GM18520 (cell line): ENCODE results near the gene UBE2L5.

ENCODE experiments used
- ATAC-seq: cut with Tn5 transposase; IDR thresholded peaks from one replicate; pipeline ENCODE4 v1.9.1; 2021; ENCODE audit not compliant: unreplicated experiment

UBE2L5 gene

DNA sequence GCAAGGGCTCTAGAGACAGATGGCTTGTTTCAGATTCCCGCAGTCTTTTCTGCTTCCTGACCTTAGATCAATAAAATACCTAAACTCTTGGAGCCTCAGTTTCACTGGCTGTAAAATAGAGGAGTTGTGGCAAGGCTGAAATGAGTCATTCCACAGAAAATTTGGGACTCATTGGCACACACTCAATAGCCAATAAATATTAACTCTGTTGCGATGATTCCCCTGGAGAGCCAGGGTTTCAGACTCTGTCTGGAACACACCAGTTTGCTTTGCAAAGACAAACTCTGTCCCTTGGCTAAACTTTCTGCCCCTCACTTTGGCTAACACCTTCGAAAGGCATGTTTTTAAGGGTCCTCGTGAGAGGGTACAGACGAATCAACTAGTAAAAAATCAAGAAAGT, 18.1 kb upstream of the UBE2L5 start:
- no peak for ATAC-seq

DNA sequence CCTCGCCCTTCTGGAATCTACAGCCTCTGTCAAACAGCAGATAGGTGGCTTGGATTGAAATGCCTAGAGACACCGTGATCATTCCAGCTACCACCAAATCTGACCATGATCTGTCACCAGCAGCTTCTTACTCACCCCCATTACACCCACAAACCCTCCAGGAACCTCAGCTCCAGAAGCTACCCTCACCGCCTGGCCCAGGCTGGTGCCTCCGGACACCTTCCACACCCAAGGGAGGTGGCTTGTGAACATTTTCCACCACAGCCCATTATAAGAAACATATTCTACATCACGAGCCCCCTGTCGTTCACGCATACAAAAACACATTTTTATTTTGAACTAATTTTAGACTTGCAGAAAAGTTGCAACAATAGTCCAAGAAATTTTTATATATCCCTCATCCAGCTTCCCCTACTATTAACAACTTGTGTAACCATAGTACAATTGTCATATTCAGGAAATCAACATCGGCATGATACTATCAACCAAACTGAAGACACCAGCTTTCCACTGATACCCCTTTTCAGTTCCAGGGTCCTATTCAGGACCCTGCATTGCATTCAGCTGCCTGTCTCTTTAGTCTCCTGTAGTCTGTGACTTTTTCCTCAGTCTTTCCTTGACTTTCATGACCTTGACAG, 15.4 kb upstream of the UBE2L5 start:
- ATAC-seq: no peak

DNA sequence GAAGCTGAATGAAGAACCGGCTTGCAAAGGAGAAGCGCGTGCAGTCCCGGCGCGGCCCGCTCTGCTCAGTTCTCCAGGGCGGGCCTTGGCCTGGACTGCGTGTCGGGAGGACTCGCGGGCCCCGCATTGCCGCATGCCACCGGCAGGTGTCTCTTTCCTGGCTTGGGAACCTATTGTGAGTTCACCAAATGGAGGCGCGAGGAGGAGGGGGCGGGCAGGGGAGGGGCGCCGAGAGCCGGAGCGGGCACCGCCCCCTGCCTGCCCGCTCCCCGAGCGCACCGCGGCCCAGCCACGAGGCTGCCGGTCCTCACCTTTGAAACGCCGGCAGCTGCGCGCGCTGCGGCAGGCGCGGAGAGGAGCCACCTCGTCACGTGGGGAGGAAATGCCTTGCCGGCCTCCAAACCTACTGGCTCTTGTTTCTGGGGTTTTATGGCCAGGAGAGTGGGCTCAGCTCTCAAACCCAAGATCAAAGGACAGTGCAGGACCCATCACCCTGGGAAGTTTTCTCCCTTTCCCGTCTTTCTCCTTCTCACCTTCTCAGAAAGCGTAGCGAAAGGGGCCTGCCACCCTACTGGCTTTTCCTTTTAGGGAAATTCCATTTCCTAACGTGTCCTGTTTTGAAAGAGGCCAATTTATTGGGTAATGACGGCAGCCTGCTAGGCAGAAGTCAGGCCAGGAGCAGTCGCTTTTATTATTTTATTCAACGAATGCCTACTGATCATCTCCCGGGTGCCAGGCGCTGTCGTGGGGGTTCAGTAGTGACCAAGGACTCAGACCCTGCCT, 13.8 kb upstream of the UBE2L5 start:
- peak; percentile 92 for ATAC-seq

DNA sequence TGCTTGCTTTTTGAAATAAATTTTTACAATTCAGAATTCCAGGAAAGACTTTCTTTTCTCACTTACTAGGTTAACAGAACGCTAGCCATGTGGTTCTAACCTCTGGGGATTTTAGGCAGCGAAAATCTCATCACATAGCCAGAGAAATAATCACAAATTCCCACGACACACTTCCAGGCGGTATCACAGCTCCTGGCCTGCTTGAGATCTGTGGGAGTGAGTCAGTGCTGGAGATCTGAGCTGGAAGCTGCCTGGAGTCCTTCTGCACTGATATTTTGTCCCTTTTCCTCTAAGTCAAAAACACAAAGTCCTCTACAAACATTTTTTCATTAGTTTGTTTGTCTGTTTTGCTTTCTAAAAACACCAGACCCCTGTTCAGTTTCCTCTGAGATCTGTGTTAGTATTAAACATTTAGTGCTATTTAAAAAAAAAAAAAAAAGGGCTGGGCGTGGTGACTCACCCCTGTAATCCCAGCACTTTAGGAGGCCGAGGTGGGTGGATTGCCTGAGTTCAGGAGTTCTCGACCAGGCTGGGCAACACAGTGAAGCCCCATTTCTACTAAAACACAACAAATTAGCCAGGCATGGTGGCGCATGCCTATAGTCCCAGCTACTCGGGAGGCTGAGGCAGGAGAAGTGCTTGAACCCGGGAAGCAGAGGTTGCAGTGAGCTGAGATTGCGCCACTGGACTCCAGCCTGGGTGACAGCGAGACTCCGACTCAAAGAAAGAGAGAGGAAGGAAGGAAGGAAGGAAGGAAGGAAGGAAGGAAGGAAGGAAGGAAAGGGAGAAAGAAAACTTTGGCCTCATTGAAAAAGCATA, 12.2 kb upstream of the UBE2L5 start:
- ATAC-seq: no peak

DNA sequence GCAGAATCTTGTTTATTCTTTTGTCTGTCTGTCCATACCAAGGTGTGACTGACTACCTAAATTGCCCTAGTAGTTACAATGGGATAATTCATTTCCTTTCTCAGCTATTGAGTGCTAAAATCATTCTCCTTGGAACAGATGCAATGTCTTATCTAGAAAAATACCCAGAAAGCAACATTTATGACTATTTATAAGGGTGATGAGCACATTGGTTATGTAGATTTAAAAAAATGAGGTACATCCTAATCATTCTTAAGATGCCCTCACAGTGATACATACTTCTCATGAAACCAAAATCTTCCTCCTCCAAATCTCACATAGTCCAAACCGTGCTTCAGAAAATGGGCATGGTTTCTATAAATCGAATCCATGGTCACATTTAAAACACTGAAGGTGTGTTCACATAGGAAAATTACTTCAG, 11.6 kb upstream of the UBE2L5 start:
- ATAC-seq: no peak

DNA sequence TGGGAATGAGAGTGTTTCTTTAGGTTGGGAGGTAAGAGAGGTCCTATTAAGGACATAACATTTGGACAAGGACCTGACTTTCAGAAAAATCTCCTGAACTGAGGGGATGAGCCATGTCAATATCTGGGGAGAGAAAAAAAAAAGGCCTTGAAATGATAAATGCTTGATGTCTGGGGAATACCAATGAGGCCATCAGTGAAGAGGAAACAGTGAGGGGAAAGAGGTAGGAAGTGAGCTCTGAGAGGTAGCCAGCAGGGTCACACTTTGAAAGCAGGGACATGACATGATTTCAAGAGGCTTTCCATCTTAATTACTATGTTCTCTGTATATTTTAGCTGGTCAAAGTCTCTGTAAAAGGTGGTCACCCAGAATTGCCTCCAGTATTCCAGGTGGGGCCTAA, 9.9 kb upstream of the UBE2L5 start:
- ATAC-seq: no peak

DNA sequence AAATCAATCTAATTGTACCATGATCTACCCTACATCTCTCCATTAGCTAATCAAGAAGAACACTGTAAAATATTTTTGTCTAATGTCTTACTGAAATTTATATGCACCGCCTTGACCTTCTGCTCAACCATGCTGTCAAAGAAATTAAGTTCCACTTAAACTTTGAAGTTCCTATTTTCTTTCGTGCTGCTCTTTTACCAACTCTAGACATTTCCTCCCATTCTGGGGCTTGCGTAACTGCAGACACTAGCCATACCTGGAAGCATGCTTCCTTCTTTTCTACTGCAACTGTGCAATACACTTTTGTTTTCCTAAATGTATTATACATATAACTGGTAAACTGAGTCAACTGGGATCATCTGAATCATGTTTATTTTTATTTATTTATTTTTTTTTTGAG, 8.5 kb upstream of the UBE2L5 start:
- ATAC-seq: no peak

DNA sequence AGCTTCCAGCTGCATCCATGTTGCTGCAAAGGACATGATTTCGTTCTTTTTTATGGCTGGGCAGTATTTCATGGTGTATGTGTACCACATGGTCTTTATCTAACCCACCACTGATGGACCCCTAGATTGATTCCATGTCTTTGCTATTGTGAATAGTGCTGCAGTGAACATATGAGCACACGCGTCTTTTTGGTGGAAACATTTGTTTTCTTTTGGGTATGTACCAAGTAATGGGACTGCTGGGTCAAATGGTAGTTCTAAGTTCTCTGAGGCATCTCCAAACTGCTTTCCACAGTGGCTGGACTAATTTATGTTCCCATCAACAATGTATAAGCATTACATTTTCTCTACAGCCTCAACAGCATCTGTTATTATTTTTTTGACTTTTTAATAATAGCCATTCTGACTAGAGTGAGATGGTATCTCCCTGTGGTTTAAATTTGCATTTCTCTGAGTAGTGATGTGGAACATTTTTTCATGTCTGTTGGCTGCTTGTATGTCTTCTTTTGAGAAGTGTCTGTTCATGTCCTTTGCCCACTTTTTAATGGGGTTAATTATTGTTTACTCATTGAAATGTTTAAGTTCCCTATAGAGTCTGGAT, 6.8 kb upstream of the UBE2L5 start:
- ATAC-seq: peak; percentile 80

DNA sequence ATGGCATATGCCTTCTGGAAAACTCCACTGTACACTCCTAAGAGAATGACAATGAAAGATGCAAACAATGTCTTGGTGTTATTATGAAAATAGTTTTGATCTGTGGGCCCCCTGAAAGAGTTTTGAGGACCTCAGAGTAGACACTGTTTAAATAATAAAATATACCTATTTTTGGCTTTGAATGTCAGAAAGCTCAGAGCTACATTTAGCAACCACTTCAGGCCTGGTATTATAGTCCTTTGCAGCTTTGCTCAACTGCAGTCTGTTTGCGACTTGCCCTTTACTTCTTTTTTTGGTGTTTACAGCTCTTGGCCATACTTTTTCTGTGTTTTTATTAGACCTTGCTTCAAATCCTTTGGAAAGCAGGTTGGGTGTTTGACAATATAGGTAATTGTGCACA, 5.8 kb upstream of the UBE2L5 start:
- no peak for ATAC-seq

DNA sequence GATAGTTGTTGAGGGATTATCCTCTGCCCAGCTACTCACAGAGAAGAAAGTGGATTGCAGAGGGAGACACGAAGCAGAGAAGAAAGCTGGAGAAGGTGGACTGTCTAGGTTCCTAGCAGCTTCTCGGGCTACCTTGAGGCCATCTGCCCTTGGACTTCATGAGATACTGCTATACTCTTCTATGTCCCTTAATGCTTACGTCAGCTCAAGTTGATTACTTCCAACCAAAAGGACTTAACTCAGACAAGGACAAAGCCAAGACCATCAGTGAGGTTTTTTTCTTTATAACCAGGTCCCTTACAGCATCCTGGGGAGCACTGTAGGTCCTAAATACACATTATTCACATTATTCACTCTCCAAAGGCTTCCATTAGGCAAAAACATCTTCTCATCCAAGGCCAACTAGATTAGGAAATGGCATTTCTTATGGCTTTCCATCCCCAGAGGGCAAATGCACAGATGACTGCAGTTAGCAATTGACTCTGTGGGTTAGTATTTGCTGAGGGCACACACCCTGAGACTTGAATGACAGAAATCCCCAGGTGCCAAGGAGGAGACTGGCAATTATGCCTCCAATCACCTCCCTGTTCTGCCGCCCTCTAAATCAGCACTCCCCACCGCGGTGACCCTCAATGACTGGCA, 4.1 kb upstream of the UBE2L5 start:
- ATAC-seq: no peak

DNA sequence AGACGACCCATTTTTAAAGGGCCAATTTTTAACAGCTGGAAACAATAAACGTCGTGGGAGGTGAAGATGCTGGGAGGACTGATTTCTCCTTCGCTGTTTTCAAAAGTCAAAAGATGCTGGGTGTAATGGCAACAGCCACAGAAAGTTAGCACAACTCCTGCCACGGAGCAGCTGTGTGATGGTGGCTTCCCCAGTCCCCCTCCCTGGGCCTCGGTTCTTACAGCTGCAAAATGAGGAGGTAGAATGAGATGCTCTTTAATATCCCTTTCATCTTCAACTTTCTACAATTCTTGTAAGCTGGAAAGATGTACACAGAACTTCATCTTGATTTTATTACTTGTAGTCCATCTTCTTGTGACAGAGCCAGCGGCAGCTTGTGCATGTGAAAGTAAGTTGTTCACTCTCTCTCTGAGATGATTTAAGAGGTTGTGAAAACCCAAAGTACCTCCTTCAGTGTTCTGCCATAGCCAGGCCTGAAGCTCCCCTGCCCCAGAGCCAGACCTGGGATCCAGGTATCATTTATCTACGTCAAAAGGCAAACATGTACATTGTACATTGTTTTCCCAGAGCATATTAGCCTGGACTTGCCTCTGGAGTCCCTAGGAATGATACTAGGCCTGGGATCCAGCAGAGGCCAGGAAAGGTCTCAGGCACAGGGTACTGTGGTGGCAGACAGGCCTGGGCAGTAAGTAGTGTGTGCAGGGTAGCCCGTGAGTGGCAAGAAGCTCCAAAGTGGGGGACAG, 3.4 kb upstream of the UBE2L5 start:
- no peak for ATAC-seq

DNA sequence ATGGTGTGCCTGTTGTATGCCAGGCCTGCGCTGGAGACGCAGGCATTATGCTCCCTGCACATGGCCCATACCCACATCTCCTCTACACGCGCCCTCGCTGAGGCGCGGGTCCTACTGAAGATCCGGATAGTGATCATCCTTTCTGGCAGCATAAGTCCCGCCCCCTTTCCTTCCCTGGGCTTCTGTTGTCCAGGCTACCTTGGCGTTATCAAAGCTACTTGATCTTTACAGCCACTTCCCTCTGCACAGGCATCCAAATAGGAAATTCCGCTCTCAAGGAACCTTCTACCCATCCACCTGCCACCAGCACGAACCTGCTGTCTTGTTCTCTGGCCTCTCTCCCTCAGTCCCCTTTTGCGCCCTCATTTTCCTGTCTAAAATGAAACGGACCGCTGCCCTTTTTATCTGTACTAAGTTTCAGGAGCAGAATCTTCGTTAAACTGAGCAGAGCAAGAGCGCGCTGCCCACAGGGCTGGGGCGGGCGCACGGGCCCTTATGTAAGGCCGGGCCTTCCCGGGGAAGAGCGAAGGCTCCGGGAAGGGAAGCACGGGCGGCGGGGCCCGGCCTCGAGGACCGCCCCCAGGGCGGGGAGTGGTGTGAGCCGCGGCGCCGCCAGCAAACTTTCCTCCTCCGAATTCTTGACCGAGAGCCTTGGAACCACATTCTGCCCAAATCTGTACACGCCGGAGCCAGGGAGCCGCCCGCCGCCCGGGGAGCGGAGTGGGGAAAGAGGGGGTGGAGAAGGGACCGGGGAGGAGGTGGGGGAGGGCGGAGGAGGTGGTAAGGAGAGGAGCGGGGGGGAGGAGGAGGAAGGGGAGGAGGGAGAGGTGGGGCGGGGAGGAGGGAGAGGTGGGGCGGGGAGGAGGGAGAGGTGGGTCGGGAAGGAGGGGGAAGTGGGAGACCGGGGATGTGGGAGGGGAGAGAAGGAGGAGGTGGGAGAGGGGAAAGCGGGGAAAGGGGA, 920 bp upstream of the UBE2L5 start:
- ATAC-seq: peak; percentile 30

DNA sequence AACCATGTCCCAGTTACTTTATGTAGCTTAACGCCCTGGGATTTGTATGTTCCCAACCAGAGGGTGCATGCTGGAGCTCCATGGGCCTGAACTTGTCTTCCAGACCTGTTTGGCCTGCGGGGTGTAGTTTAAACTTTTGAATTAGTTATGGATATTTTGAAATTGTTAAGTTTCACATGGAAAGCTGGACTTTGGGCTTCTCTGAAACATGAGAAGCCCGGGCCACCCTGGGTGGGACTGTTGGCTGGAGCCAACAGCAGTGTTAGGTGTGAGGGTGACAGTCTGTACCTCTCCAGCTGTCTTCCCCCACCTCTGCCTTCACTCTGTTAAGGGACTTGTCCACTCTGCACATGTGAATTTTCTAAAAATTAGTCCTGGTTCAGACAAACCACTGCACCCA, 1.6 kb downstream of the UBE2L5 start:
- ATAC-seq: no peak

DNA sequence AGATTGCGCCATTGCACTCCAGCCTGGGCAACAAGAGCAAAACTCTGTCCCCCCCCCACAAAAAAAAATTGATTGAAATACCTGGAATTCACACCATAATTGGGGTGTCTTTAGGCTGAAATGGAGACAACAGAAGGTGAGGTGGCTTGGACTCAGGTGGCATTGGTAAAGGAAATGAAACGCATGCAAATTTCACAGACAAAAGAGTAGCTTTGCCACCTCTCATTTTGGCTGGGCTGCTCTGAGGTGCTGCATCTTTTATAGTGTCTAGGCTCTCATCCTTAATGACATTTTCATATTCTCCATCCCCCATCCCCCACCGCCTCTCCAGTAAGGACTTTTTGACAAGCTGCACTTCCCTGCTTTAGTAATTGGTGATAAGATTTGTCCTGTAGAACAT, 6.9 kb downstream of the UBE2L5 start:
- ATAC-seq: no peak

DNA sequence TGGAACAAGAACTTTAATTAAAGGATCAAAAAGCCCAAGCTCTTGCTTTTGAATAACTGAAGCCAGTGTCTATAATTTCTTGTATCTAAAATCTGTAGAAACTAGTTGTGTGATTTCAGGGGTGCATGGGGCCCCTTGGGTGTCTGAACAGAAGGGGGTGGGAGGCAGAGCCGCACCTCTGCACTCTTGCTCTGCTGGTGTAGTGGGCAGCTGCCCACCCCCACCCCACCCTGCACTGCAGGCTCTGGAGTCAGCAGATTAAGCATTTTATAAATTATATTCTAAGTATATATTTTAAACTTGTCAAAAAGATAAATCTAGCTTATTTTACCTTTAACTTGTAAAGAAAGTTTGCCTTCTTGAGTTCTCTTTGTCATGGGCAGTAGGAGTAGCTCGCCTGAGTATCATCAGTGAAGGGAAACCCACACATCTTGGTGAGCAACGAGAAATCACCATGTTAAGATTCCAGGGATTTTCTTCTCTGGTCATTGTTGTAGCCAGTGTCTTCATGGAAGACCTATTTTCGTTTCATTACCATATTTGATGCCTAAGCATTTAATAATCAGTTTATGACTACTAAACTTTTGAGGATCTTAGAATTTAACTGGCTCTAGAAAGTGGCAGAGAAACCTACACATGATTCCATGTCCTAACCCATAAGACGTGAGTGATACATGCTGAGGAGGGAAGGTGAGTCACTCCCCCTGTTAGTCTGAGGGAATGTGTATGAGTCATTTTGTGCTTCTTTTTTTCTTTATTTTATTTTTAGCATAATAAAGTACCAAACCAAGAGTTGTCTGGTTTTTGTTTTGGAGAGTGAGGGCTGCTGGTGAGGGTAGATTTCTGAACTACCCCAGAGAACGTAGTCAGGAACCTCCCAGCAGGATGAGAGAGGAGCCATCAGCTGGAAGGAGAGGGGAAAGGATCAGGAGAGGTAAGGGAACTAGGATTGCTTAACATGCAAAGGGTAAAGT, 7.7 kb downstream of the UBE2L5 start:
- ATAC-seq: peak; percentile 62

DNA sequence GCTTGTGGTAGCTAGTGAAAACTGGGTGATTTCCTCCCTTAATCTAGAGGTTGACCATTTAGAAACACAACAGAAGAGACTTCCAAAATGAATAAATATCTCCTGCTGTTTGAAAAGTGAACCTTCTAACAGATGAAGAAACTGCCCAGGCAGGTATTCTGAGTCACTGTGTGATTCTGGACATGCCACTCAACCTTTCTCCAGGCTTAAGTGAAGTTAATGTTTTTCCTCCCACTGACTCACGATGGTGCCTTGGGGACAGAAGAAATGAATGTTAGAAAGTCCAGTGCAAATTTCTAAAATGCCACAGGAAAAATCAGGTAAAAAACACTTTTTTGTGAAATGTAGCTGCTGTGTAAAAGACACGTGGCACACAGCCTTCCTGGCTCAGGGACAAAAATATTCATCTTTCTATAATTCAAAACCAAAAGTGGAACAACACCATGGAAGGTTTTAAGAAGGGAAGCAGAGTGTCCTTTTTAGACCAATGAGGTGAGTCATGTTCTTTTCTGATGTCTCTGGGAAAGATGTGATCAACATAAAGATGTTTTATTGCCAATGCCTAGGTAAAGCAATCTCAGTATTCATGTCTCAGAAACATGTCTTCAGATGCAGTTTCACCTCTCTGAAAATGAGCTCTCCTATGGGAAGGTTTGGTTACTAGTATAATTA, 9.1 kb downstream of the UBE2L5 start:
- no peak for ATAC-seq

DNA sequence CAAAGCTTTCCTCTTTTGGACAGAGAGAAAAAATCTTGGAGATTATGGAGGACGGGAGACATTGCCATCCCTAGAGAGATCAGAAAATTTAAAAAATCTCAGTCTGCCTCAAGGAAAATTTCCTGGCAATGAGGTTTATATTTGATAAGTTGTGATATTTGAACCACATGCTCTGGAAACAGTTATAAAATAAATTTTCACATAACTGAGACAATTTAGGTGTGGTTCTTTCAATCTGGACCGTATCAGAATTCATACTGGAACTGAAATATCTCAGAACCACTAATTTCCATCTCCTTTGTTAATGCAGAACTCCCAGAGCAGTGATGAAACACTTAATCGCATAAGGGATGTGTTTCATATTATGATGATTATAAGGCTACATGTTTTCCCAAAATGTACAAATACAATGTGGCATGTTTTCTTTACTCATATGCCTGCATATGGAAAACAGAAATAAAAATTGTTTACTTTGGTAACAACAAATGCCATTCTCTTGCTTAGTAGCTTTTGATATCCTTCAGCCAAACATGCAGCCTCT, 13.7 kb downstream of the UBE2L5 start:
- ATAC-seq: no peak
